Activated CD4-positive, alpha-beta T cell treated with anti-CD3 and anti-CD28 coated beads for 24 hours (primary cell): ENCODE results near the gene TRAF6.

Source experiments
- DNase-seq, 2 donors: peaks; one replicate each; pipeline ENCODE4 v3.0.0-alpha.2; 2020; ENCODE audit warnings: low read depth in 2 of 2

The TRAF6 gene

DNA sequence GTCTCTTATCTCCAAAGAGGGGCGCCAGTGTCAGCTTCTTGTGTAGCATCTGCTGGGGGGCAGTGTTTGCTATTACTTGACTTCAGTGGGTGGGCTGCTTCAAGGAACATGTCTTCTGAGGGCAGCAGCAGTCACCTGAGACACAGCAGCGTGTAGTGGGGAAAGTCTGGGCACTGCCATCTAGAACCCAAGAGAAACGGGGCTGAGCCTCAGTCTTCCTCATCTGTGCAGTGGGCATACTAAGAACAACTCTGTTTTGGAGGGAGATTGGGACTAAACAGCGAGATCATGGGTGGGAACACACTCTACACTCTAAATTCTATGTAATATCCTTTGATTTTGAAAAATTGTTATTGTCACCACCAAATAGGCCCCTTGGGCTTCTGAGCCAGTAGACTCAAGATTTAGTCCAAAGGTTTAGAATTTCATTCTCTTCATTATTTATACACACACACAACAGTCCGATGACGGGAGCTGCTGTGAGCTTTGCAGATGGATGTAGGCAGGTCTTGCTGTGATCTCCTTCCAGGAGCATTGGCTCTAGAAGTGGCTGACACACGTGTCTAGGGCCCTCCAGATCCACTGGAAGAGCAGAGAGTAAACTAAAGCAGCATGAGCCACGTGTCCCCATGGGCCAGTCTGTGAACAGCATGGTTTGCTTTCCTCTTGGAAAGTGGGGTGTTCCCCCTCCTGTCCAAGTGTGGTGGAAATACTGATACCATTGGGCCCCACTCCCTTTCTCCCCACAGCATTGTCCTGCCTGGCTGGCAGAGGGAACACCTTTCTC lies 51.8 kb downstream of the TRAF6 start:
- DNase-seq: no peak

GRCh38 chr11:36456156-36456555 lies 53.9 kb downstream of the TRAF6 start:
- no peak for DNase-seq

DNA sequence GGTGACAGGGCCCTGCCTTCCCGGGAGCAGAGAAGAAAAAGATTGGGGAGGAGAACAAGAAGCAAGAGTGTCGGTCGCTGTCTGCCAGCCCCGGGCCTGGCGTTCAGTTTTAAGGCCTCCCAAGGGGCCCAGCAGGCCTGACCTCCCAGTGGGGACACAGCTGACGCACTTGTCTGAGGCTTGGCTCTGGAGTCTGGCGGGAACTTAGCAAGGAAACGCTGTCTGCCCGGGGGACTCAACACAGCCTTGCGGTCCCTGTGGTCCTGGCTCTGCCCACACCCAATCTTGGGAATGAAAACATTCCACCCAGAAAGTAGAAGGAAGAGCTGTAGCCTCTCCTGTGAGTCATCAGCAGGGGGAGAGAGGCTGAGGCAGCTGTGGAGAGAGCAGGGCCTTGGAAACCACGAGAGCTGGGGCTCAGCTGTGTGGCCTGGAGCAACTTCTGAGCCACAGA lies 54.4 kb downstream of the TRAF6 start:
- DNase-seq: no peak

- DNase-seq: no peak
Measured at GRCh38 chr11:36454941-36455631, 55.0 kb downstream of the TRAF6 start.

- no peak for DNase-seq
Measured at GRCh38 chr11:36454551-36454940, 55.5 kb downstream of the TRAF6 start.

GRCh38 chr11:36453678-36454077 lies 56.4 kb downstream of the TRAF6 start:
- DNase-seq: no peak

GRCh38 chr11:36452961-36453360 lies 57.1 kb downstream of the TRAF6 start:
- no peak for DNase-seq

DNA sequence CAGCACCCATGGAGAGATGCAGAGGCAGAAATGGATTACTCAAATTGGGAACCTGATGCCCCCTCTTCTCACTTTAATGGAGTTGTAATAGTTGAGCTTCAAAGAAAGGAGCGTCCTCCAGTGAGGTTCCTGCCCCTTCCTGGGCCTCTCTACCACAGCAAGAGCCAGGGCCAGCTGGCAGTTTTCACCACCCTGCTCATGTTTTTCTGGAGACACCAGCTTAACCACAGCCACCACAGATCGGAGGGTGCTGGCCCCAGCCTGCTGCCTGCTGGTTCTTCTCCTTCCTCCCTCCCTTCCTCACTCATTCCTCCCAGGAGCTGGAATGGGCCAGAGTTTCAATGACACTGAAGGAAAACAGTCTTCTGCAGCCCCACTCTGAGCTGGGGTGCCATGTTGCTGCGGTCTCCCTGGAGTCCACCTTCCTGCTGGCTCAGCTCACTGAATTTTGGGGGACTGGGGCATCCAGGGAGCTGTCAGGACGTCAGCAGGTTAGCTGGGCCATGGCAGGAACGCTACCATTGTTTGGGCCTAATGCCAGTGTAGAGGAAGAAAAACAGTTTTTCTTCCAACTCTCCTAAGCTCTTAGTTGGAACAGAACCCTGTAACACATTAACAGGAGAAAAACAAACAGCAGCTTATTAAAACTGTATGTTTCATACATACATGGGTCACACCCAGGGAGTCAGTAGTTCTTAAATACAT lies 57.7 kb downstream of the TRAF6 start:
- no peak for DNase-seq

GRCh38 chr11:36451681-36452080 lies 58.4 kb downstream of the TRAF6 start:
- DNase-seq: no peak

DNA sequence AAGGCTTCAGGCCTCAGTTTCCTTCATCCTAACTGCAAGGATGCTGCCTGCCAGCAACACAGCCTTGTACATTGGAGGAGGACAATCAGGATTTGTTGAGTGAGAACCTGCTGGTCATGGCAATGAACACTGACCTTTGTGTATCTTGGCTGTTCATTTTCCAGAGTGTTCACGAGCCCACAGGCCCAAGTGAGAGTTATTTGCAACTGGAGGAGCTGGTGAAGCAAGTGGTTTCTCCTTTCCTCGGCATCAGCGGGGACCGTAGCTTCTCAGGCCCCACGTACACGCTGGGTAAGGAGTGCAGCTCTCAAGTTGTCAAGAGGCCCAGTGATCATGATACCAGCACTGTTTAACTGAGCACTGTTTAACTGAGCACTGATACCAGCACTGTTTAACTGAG lies 59.0 kb downstream of the TRAF6 start:
- no peak for DNase-seq

DNA sequence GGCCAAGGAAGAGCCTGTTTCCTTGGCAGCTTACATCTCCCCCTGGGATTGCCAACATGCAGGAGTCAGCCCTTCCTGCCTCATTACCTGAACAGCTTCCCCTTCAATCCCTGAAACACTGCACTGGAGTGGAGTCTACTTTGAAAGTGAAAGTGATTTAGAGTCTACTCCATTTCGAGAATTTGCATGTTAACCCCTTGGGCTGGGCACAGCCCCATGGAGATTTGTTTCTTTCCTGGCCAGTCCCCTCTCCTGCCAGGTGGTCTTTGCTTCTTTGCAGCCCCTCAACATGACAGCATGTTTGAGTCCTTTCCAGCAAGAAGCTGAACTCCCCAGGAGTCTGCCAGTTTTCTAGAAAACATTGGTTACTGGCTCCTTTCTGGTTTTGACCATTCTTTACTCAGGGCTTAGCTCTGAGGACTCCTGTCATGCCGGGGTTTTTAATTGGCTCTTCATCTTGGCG lies 59.9 kb downstream of the TRAF6 start:
- no peak for DNase-seq

GRCh38 chr11:36449561-36450096 lies 60.4 kb downstream of the TRAF6 start:
- no peak for DNase-seq

DNA sequence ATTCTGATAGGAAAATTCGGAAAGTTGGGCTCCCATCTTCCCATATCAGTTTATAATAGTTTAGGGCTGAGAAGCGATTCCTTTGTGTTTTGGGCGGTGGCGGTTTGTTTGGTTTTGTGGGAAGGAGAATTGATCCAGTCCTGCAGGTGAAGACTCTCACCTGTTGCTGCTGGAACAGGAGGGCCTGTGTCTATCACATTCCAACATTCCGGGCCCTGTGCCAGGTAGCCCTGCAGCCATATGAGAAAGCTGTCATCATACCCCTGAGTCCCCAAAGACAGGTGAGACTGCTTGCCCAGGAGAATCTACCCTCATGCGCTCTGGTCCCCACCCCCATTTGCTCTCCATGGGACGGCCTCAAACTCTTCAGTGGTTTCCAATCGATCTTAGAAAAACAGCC lies 62.1 kb downstream of the TRAF6 start:
- DNase-seq: no peak

GRCh38 chr11:36447514-36447913 lies 62.6 kb downstream of the TRAF6 start:
- no peak for DNase-seq

DNA sequence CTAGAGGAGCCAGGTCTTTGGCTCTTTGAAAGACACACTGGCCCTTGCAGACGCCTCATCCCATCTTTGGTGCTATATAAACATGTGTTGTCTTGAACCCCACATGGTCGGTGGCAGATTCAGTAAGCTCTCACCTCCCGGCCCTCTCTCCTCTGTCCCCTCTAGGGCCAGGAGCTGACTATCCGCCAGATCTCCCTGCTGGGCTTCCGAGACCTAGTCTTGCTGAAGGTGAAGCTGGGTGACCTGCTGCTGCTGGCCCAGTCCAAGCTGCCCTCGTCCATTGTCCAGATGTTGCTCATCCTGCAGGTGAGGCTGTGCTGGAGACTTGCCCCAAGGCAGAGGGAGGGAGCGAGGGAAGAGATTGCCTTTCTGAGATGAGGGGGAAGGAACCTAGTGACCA lies 63.9 kb downstream of the TRAF6 start:
- DNase-seq: no peak

- DNase-seq: no peak
Measured at GRCh38 chr11:36443661-36444060, 66.4 kb downstream of the TRAF6 start.

DNA sequence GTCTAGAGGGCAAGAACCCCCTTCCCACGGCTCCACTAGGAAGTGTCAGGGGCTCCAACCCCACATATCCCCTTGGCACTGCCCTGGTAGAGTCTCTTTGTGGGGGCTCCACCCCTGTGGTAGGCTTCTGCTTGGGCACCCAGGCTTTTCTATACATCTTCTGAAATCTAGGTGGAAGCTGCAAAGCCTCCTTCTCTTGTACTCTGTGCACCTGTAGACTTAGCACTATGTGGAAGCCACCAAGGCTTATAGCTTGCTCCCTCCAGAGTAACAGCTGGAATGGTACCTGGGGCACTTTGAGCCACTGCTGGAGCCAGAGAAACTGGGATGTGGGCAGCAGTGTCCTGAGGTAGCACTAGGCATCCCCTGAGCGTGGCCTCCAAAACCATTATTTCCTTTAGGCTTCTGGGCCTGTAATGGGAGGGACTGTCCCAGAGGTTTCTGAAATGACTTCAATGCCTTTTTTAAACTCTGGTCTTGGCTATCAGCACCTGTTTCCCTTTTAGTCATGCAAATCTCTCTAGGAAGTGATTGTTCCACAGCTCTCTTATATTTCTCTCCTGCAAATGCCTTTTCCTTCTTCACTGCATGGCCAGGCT lies 68.4 kb downstream of the TRAF6 start:
- no peak for DNase-seq

GRCh38 chr11:36438126-36438525 lies 71.9 kb downstream of the TRAF6 start:
- no peak for DNase-seq

DNA sequence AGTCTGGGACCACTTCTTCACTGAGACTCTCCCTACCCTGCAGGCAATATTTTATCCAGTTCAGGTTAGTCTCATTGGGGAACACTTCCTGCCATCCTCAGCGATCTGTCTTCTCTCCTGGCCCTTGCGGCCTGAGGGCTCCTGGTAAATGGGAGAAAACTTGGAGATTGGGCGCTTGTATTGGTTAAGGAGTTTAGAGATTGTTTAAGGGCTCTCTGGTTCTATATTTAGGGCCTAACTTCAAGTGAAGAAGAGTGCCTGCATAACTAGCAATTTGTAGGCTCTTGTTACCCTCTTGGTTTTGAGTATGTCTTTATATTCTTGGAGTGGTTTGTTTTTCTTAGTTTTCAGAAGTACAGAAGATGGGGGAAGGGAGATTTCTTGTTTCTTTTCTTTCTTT lies 72.7 kb downstream of the TRAF6 start:
- DNase-seq: no peak
